A673 (cell line): ENCODE results near the gene AUH. TPM values are rescaled to one million over a fixed set of nuclear protein-coding genes. Genes with fewer than 3 reads are reported as not detected.

Experiments used
- BruUV-seq: library from RNA; stranded (reverse); fragments of 400-500 nt; replicated peaks from 2 replicates; lab custom pipeline; 2021; lab: Mats Ljungman, UMichigan
- CTCF ChIA-PET: fragments of 300-600 bp; sonication (Branson Sonifier 250); formaldehyde crosslinking; loops from one replicate; lab custom pipeline; 2022; ENCODE audit warnings: antibody characterized with exemption; lab: Charles Lee
- POLR2A ChIA-PET: fragments of 300-600 bp; sonication (Branson Sonifier 250); formaldehyde crosslinking; loops from one replicate; lab custom pipeline; 2022; ENCODE audit warnings: antibody characterized with exemption; ENCODE audit not compliant: low non-redundant PET; lab: Charles Lee
- DNase-seq: peaks from one replicate; pipeline ENCODE4 v3.0.0-alpha.2; 2015; ENCODE audit warnings: low spot score
- H3K27ac ChIP-seq: fragments of 200-600 bp; sonication (generic); 2 replicates; pipeline ENCODE4 v1.5.1; 2016; ENCODE audit warnings: mixed run types, low read depth, mild to moderate bottlenecking, mixed read lengths, antibody characterized with exemption, low read length; ENCODE audit not compliant: poor library complexity, severe bottlenecking
- H3K27me3 ChIP-seq: fragments of 200-600 bp; sonication (generic); replicated peaks from 2 replicates; pipeline ENCODE4 v1.6.1; 2017; ENCODE audit warnings: mixed run types, low read depth, mild to moderate bottlenecking, mixed read lengths, antibody characterized with exemption, low read length; ENCODE audit not compliant: insufficient read depth, poor library complexity
- H3K36me3 ChIP-seq: fragments of 200-600 bp; sonication (generic); 2 replicates; pipeline ENCODE4 v1.6.1; 2016; ENCODE audit warnings: mixed run types, mild to moderate bottlenecking, mixed read lengths, antibody characterized with exemption, low read length; ENCODE audit not compliant: insufficient read depth, poor library complexity, severe bottlenecking
- H3K4me1 ChIP-seq: fragments of 200-600 bp; sonication (generic); 2 replicates; pipeline ENCODE4 v1.6.1; 2017; ENCODE audit warnings: mixed run types, mild to moderate bottlenecking, mixed read lengths, antibody characterized with exemption, low read length; ENCODE audit not compliant: insufficient read depth, poor library complexity, severe bottlenecking
- H3K4me3 ChIP-seq: fragments of 200-600 bp; sonication (generic); 2 replicates; pipeline ENCODE4 v1.5.1; 2016; ENCODE audit warnings: low read depth, mixed run types, mild to moderate bottlenecking, mixed read lengths, low read length; ENCODE audit not compliant: poor library complexity, severe bottlenecking
- H3K9me3 ChIP-seq: fragments of 200-600 bp; sonication (generic); 2 replicates; pipeline ENCODE4 v1.6.1; 2016; ENCODE audit warnings: mixed run types, low read depth, mild to moderate bottlenecking, mixed read lengths, antibody characterized with exemption, low read length; ENCODE audit not compliant: poor library complexity, severe bottlenecking
- EZH2 ChIP-seq: fragments of 200-600 bp; sonication (generic); IDR thresholded peaks from 2 replicates; pipeline ENCODE4 v1.6.1; 2017; ENCODE audit warnings: borderline replicate concordance, low read depth, mild to moderate bottlenecking, mixed read lengths, antibody characterized with exemption, low read length; ENCODE audit not compliant: poor library complexity, severe bottlenecking
- intact Hi-C: fragments of 100-400 bp; cut with micrococcal nuclease; formaldehyde crosslinking; loops from one replicate; pipeline ENCODE4 v1.10.0; 2022; ENCODE audit not compliant: unreplicated experiment
- total RNA-seq: library from RNA; stranded (reverse); gene quantifications from 2 replicates; pipeline ENCODE4 v1.2.3, GENCODE V29; 2021
- TF ChIP-seq, protein P1 (sequence below): fragments of 300-800, 200-600 bp; sonication (generic); conservative IDR thresholded peaks from 2 replicates; pipeline ENCODE4 v1.5.1; 2017; ENCODE audit warnings: low read depth, mild to moderate bottlenecking, antibody characterized with exemption, low read length, moderate library complexity, mixed read lengths

Gene AUH
- total RNA-seq, 1 experiment from 2014 or later = 12.3 TPM

DNA sequence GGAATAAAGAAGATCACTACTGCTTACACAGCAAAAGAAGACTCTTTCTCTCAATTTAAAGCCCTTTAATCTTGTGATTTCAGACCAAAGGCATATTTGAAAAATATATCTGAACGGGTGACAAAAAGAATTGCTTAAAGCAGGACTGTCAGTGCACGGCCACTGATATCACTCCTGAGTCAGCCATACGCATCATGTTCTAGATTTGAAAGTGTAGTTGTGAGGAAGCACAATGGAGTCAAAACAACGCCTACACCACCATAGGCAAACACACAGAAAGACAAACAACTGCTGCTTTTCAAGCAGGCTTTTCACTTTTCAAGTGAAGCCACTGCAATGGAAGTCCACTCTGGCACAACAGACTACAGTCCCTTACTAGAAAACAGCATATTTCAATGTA lies 141.7 kb downstream of the AUH start:
- no peaks in the 10 kb centered on the region for H3K36me3 ChIP-seq
- TF ChIP-seq, protein P1, sequence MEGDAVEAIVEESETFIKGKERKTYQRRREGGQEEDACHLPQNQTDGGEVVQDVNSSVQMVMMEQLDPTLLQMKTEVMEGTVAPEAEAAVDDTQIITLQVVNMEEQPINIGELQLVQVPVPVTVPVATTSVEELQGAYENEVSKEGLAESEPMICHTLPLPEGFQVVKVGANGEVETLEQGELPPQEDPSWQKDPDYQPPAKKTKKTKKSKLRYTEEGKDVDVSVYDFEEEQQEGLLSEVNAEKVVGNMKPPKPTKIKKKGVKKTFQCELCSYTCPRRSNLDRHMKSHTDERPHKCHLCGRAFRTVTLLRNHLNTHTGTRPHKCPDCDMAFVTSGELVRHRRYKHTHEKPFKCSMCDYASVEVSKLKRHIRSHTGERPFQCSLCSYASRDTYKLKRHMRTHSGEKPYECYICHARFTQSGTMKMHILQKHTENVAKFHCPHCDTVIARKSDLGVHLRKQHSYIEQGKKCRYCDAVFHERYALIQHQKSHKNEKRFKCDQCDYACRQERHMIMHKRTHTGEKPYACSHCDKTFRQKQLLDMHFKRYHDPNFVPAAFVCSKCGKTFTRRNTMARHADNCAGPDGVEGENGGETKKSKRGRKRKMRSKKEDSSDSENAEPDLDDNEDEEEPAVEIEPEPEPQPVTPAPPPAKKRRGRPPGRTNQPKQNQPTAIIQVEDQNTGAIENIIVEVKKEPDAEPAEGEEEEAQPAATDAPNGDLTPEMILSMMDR = no peak
- TF ChIP-seq EZH2 = no peak
- ChIA-PET CTCF (no interaction called here), POLR2A (no interaction called here)
- DNase-seq = no peak
- BruUV-seq = no TSS peak
- intact Hi-C loops = no loop called here
- no peak overlapping the region for H3K27ac ChIP-seq
- H3K27me3 ChIP-seq = no peaks in the 10 kb centered on the region
- H3K4me3 ChIP-seq = no peak overlapping the region
- H3K9me3 ChIP-seq = no peaks in the 10 kb centered on the region
- no peaks in the 10 kb centered on the region for H3K4me1 ChIP-seq

DNA sequence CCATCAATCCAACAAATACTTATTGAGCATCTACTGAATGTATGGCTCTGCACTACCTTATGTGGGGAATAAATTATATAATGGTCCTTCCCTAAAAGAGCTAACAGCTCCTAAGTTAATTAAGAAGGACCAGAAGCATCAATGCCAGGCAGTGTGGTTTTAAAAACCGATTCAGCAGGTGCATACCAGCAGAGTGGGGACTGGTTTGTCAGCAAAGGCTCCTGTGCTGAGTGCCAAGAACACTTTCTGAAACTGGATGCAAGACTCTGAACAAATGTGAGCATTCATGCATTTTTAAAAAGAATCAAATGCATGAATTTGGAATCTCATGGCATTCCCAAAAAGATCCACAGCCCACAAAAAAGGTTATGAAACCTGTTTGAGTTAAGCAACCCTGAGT lies 142.2 kb downstream of the AUH start:
- TF ChIP-seq EZH2 = no peak
- TF ChIP-seq, protein P1 = no peak
- no peaks in the 10 kb centered on the region for H3K36me3 ChIP-seq
- intact Hi-C loops = no loop called here
- ChIA-PET CTCF (no interaction called here), POLR2A (no interaction called here)
- no peak overlapping the region for H3K4me3 ChIP-seq
- H3K27ac ChIP-seq = no peak overlapping the region
- DNase-seq = no peak
- no peaks in the 10 kb centered on the region for H3K9me3 ChIP-seq
- BruUV-seq = no TSS peak
- H3K4me1 ChIP-seq = no peaks in the 10 kb centered on the region
- no peaks in the 10 kb centered on the region for H3K27me3 ChIP-seq

DNA sequence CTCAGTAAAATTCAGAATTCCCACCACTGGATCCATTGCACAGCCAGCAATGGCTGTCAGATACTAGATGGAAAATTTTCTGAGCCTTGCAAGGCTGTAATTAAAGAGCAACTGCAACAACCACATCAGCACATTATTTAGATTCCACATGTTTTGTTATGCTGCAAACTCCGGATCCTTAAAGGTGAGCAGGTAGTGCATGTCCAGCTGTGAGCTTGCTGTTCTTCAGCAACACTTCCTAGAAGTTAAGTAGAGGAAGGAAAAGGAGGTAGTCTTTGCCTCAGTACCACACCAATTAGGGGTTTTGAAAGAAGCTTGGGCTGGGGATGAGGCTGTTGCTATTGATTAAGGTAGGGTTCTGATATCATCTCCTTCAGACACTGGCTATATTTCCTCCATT lies 144.3 kb downstream of the AUH start:
- CTCF ChIA-PET = no interaction called here
- no peak for DNase-seq
- no TSS peak for BruUV-seq
- POLR2A ChIA-PET = no interaction called here
- H3K4me1 ChIP-seq = no peaks in the 10 kb centered on the region
- no peak for TF ChIP-seq EZH2
- TF ChIP-seq, protein P1 = no peak
- H3K27me3 ChIP-seq = no peaks in the 10 kb centered on the region
- intact Hi-C loops = no loop called here
- no peak overlapping the region for H3K4me3 ChIP-seq
- no peaks in the 10 kb centered on the region for H3K9me3 ChIP-seq
- no peak overlapping the region for H3K27ac ChIP-seq
- no peaks in the 10 kb centered on the region for H3K36me3 ChIP-seq
